Measurements from ENCODE around the gene CSGALNACT2.

GRCh38 chr10:43194266-43194665, 56.0 kb downstream of the CSGALNACT2 start:
- TF ChIP-seq, protein P1, sequence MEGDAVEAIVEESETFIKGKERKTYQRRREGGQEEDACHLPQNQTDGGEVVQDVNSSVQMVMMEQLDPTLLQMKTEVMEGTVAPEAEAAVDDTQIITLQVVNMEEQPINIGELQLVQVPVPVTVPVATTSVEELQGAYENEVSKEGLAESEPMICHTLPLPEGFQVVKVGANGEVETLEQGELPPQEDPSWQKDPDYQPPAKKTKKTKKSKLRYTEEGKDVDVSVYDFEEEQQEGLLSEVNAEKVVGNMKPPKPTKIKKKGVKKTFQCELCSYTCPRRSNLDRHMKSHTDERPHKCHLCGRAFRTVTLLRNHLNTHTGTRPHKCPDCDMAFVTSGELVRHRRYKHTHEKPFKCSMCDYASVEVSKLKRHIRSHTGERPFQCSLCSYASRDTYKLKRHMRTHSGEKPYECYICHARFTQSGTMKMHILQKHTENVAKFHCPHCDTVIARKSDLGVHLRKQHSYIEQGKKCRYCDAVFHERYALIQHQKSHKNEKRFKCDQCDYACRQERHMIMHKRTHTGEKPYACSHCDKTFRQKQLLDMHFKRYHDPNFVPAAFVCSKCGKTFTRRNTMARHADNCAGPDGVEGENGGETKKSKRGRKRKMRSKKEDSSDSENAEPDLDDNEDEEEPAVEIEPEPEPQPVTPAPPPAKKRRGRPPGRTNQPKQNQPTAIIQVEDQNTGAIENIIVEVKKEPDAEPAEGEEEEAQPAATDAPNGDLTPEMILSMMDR (IDR thresholded peaks at IDR 0.05; ENCODE audit: insufficient read depth, low read length, poor library complexity, severe bottlenecking): no peak
- no peak for TF ChIP-seq EZH2phosphoT487 (conservative IDR thresholded peaks at IDR 0.05; ENCODE audit: low read length)

Measured in SU-DHL-6 (cell line).